WTC11 (cell line): ENCODE results near the gene TBC1D22A.

Experiments
- NFE2L1 ChIP-seq: sonication (generic); formaldehyde crosslinking; IDR thresholded peaks from 2 replicates; pipeline ENCODE4 v1.8.1; 2023; ENCODE audit warnings: missing genetic modification reagents
- TF ChIP-seq, protein P1 (sequence below): fragments of 200-600 bp; IDR thresholded peaks from 2 replicates; pipeline ENCODE4 v1.8.0; 2022; ENCODE audit warnings: antibody characterized with exemption
- TF ChIP-seq, protein P2 (sequence below): sonication (generic); formaldehyde crosslinking; IDR thresholded peaks from 2 replicates; pipeline ENCODE4 v1.8.0; 2022; ENCODE audit warnings: mild to moderate bottlenecking, missing genetic modification reagents

DNA sequence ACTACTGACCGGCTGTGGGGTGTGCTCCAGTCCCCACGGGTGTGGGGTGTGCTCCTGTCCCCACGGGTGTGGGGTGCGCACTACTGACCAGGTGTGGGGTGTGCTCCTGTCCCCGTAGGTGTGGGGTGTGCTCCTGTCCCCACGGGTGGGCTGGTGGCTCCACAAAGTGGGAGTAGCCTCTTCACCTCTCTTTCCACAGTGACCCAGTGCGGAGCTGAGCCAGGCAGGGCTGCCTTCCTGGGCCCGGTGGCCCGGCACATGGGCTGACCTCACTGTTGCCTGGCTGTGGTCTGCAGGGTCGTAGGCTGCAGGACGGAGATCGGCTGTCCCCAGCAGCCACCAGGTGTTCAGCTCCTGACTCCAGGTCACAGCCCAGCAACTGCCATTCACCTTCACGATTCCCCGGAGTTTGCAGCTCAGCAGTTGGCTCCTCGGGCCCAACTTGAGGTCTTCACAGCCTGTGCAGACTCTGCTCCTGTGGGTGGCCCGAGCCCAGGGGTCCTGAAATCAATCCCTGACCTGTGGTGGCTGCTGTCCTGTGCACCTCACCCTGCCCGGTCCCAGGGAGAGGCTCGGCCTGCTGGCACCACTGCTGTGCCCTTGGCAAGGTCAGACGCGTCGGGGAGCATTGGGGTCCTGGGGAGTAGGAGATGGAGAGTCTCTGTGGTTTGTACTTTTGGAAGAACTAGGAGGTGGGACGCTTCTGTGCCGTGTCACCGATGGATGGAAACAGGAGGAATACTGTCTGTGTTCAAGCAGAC lies 414.3 kb downstream of the TBC1D22A start:
- TF ChIP-seq, protein P1, sequence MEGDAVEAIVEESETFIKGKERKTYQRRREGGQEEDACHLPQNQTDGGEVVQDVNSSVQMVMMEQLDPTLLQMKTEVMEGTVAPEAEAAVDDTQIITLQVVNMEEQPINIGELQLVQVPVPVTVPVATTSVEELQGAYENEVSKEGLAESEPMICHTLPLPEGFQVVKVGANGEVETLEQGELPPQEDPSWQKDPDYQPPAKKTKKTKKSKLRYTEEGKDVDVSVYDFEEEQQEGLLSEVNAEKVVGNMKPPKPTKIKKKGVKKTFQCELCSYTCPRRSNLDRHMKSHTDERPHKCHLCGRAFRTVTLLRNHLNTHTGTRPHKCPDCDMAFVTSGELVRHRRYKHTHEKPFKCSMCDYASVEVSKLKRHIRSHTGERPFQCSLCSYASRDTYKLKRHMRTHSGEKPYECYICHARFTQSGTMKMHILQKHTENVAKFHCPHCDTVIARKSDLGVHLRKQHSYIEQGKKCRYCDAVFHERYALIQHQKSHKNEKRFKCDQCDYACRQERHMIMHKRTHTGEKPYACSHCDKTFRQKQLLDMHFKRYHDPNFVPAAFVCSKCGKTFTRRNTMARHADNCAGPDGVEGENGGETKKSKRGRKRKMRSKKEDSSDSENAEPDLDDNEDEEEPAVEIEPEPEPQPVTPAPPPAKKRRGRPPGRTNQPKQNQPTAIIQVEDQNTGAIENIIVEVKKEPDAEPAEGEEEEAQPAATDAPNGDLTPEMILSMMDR = no peak
- TF ChIP-seq, protein P2, sequence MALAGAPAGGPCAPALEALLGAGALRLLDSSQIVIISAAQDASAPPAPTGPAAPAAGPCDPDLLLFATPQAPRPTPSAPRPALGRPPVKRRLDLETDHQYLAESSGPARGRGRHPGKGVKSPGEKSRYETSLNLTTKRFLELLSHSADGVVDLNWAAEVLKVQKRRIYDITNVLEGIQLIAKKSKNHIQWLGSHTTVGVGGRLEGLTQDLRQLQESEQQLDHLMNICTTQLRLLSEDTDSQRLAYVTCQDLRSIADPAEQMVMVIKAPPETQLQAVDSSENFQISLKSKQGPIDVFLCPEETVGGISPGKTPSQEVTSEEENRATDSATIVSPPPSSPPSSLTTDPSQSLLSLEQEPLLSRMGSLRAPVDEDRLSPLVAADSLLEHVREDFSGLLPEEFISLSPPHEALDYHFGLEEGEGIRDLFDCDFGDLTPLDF (CRISPR knock-in tag) = no peak
- TF ChIP-seq NFE2L1 (CRISPR knock-in tag) = no peak
